Spleen (tissue), 7 donors: ENCODE data around the gene ZNF77.
A peak's percentile ranks its signal among the peaks of the same experiment; 100 is the strongest.

ENCODE experiments used
- POLR2A ChIP-seq, 3 donors: fragments of 450-650 bp; IDR thresholded peaks; one replicate each; pipeline ENCODE4 v1.5.1; 2017; ENCODE audit warnings: antibody characterized with exemption in 3 of 3, mild to moderate bottlenecking in 1 of 3
- POLR2AphosphoS5 ChIP-seq, 3 donors: sonication (generic); formaldehyde crosslinking; IDR thresholded peaks; one replicate each; pipeline ENCODE4 v1.5.1; 2017; ENCODE audit warnings: antibody characterized with exemption in 3 of 3
- TF ChIP-seq, protein P1 (sequence below), 11 experiments: fragments of 200-600 bp in 7 of 11; fragments of 450-650 bp in 4 of 11; sonication (generic) in 4 of 11; IDR thresholded peaks in 8 of 11; conservative IDR thresholded peaks in 3 of 11; 1 replicate in 7 of 11; 2 replicates in 4 of 11; pipeline versions ENCODE4 v1.4.0 to v1.8.0; 2016 to 2021; ENCODE audit warnings: antibody characterized with exemption in 11 of 11, inconsistent platforms in 4 of 11, mild to moderate bottlenecking in 1 of 11
- donor health status: DM: no; HTN: no; CAD: no; lungs with moderate emphysema.
- donor health status: DM: no; HTN: no; CAD: no.
- donor health status: DM: no; HTN: no; CAD: no.

DNA sequence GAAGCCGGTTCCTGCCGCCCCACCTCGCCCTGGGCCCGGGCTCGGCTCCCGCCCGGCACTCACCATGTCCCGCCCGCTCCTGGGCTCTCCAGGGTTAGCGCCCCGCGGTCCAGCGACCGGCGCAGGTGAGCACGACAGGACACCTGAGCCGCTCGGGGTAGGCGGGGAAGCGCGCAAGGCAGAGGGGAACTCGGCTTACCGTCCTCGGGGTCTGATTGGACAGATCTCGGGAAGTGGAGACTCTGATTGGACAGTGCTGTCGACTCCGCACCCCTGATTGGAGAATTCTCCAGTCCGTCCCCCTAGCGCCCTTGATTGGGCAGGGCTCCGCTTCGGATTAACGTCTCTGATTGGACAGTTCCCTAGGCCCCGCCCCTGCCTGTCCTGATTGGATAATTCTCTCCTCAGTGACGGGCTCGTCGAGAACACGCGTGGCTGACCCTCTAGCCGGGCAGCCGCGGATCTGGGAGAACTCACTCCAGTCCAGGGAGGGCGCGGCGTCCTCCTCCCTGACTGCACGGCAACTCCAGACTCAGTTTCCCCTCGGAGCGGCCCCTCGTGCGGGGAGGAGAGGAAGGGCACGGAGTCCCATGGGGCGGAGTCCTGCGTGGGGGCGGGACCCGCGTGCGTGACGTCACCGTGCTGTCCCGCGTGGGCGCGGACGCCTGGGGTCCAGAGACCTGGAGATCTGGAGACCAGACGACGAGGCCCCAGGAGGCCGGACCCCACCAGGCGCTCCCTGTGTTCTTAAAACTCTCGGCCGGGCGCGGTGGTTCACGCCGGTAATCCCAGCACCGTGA lies at the start of gene ZNF77:
- TF ChIP-seq, protein P1, sequence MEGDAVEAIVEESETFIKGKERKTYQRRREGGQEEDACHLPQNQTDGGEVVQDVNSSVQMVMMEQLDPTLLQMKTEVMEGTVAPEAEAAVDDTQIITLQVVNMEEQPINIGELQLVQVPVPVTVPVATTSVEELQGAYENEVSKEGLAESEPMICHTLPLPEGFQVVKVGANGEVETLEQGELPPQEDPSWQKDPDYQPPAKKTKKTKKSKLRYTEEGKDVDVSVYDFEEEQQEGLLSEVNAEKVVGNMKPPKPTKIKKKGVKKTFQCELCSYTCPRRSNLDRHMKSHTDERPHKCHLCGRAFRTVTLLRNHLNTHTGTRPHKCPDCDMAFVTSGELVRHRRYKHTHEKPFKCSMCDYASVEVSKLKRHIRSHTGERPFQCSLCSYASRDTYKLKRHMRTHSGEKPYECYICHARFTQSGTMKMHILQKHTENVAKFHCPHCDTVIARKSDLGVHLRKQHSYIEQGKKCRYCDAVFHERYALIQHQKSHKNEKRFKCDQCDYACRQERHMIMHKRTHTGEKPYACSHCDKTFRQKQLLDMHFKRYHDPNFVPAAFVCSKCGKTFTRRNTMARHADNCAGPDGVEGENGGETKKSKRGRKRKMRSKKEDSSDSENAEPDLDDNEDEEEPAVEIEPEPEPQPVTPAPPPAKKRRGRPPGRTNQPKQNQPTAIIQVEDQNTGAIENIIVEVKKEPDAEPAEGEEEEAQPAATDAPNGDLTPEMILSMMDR (IDR thresholded peaks at IDR 0.05 in 8 of 11, conservative IDR thresholded peaks at IDR 0.05 in 3 of 11): peak in 5 of 11 experiments; percentile 17 to 46 (median 29)
- TF ChIP-seq POLR2A (IDR thresholded peaks at IDR 0.05): peak in 1 of 3 donors; percentile 17
- TF ChIP-seq POLR2AphosphoS5 (IDR thresholded peaks at IDR 0.05): peak; percentile 83 to 91 (median 85)
